ENCODE measurements around the gene IFRD1.

DNA sequence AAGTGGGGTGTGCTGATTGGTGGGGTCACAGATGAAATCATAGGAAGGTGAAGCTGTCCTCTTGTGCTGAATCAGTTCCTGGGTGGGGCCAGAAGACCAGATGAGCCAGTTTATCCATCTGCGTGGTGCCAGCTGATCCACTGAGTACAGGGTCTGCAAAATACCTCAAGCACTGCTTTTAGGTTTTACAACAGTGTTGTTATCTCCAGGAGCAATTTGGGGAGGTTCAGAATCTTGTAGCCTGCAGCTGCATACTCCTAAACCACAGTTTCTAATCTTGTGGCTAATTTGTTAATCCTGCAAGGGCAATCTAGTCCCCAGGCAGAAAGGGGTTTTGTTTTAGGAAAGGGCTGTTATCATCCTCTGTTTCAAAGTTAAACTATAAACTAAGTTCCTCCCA is 17.0 kb upstream of the IFRD1 start:
- TF ChIP-seq ZSCAN30 (tag by site-specific recombination; IDR thresholded peaks at IDR 0.05) (no peak), ZNF670 (tag by site-specific recombination; IDR thresholded peaks at IDR 0.05; ENCODE audit: low read depth) (no peak), ZNF114 (tag by site-specific recombination; IDR thresholded peaks at IDR 0.05) (no peak), ZNF629 (tag by site-specific recombination; IDR thresholded peaks at IDR 0.05) (no peak), ZFP37 (tag by site-specific recombination; IDR thresholded peaks at IDR 0.05) (no peak), ZNF76 (tag by site-specific recombination; IDR thresholded peaks at IDR 0.05; ENCODE audit: borderline replicate concordance, low read depth) (no peak)
- TF ChIP-seq, protein P1, sequence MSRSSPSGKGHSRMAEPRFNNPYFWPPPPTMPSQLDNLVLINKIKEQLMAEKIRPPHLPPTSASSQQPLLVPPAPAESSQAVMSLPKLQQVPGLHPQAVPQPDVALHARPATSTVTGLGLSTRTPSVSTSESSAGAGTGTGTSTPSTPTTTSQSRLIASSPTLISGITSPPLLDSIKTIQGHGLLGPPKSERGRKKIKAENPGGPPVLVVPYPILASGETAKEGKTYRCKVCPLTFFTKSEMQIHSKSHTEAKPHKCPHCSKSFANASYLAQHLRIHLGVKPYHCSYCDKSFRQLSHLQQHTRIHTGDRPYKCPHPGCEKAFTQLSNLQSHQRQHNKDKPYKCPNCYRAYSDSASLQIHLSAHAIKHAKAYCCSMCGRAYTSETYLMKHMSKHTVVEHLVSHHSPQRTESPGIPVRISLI (tag by site-specific recombination; IDR thresholded peaks at IDR 0.05), result no peak
- TF ChIP-seq, protein P2, sequence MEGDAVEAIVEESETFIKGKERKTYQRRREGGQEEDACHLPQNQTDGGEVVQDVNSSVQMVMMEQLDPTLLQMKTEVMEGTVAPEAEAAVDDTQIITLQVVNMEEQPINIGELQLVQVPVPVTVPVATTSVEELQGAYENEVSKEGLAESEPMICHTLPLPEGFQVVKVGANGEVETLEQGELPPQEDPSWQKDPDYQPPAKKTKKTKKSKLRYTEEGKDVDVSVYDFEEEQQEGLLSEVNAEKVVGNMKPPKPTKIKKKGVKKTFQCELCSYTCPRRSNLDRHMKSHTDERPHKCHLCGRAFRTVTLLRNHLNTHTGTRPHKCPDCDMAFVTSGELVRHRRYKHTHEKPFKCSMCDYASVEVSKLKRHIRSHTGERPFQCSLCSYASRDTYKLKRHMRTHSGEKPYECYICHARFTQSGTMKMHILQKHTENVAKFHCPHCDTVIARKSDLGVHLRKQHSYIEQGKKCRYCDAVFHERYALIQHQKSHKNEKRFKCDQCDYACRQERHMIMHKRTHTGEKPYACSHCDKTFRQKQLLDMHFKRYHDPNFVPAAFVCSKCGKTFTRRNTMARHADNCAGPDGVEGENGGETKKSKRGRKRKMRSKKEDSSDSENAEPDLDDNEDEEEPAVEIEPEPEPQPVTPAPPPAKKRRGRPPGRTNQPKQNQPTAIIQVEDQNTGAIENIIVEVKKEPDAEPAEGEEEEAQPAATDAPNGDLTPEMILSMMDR (tag by site-specific recombination; IDR thresholded peaks at IDR 0.05), result no peak
- TF ChIP-seq, protein P3, sequence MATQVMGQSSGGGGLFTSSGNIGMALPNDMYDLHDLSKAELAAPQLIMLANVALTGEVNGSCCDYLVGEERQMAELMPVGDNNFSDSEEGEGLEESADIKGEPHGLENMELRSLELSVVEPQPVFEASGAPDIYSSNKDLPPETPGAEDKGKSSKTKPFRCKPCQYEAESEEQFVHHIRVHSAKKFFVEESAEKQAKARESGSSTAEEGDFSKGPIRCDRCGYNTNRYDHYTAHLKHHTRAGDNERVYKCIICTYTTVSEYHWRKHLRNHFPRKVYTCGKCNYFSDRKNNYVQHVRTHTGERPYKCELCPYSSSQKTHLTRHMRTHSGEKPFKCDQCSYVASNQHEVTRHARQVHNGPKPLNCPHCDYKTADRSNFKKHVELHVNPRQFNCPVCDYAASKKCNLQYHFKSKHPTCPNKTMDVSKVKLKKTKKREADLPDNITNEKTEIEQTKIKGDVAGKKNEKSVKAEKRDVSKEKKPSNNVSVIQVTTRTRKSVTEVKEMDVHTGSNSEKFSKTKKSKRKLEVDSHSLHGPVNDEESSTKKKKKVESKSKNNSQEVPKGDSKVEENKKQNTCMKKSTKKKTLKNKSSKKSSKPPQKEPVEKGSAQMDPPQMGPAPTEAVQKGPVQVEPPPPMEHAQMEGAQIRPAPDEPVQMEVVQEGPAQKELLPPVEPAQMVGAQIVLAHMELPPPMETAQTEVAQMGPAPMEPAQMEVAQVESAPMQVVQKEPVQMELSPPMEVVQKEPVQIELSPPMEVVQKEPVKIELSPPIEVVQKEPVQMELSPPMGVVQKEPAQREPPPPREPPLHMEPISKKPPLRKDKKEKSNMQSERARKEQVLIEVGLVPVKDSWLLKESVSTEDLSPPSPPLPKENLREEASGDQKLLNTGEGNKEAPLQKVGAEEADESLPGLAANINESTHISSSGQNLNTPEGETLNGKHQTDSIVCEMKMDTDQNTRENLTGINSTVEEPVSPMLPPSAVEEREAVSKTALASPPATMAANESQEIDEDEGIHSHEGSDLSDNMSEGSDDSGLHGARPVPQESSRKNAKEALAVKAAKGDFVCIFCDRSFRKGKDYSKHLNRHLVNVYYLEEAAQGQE (tag by site-specific recombination; IDR thresholded peaks at IDR 0.05), result no peak
- TF ChIP-seq, protein P4, sequence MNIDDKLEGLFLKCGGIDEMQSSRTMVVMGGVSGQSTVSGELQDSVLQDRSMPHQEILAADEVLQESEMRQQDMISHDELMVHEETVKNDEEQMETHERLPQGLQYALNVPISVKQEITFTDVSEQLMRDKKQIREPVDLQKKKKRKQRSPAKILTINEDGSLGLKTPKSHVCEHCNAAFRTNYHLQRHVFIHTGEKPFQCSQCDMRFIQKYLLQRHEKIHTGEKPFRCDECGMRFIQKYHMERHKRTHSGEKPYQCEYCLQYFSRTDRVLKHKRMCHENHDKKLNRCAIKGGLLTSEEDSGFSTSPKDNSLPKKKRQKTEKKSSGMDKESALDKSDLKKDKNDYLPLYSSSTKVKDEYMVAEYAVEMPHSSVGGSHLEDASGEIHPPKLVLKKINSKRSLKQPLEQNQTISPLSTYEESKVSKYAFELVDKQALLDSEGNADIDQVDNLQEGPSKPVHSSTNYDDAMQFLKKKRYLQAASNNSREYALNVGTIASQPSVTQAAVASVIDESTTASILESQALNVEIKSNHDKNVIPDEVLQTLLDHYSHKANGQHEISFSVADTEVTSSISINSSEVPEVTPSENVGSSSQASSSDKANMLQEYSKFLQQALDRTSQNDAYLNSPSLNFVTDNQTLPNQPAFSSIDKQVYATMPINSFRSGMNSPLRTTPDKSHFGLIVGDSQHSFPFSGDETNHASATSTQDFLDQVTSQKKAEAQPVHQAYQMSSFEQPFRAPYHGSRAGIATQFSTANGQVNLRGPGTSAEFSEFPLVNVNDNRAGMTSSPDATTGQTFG (tag by site-specific recombination; IDR thresholded peaks at IDR 0.05; ENCODE audit: borderline replicate concordance), result no peak

All from HEK293 (cell line).